Neural cell (in vitro differentiated cells): ENCODE results near the gene DUSP7. TPM values are rescaled to one million over a fixed set of nuclear protein-coding genes. Genes with fewer than 3 reads are reported as not detected.

Experiments used
- H2AFZ ChIP-seq: fragments of 200-600, 300-800 bp; sonication (generic), shearing (Covaris generic); 2 replicates; pipeline ENCODE4 v1.6.0; 2014; ENCODE audit warnings: low read depth, mild to moderate bottlenecking, antibody characterized with exemption, low read length, moderate library complexity
- H3F3A ChIP-seq: fragments of 200-600 bp; shearing (Covaris generic); 2 replicates; pipeline ENCODE4 v1.6.1; 2016; ENCODE audit warnings: mild to moderate bottlenecking, moderate library complexity, mixed read lengths, antibody characterized with exemption, low read length; ENCODE audit not compliant: insufficient read depth, poor library complexity, severe bottlenecking
- H3K27ac ChIP-seq: fragments of 200-600, 300-800 bp; sonication (generic), shearing (Covaris generic); 2 replicates; pipeline ENCODE4 v1.5.1; 2014; ENCODE audit warnings: mild to moderate bottlenecking, low read length, moderate library complexity
- H3K27me3 ChIP-seq: fragments of 300-800, 200-600 bp; sonication (generic), shearing (Covaris generic); 2 replicates; pipeline ENCODE4 v1.6.0; 2014; ENCODE audit warnings: mild to moderate bottlenecking, low read depth, low read length, moderate library complexity; ENCODE audit not compliant: insufficient read depth
- H3K36me3 ChIP-seq: fragments of 300-800, 200-600 bp; sonication (generic), shearing (Covaris generic); 2 replicates; pipeline ENCODE4 v1.5.1; 2014; ENCODE audit warnings: mild to moderate bottlenecking, antibody characterized with exemption, low read length, moderate library complexity; ENCODE audit not compliant: insufficient read depth
- H3K4me2 ChIP-seq: fragments of 300-800, 200-600 bp; sonication (generic), shearing (Covaris generic); 2 replicates; pipeline ENCODE4 v1.6.0; 2014; ENCODE audit warnings: mild to moderate bottlenecking, low read length
- H3K4me3 ChIP-seq: fragments of 300-800, 200-600 bp; sonication (generic), shearing (Covaris generic); 2 replicates; pipeline ENCODE4 v1.5.1; 2014; ENCODE audit warnings: mild to moderate bottlenecking, low read length, moderate library complexity
- H3K79me2 ChIP-seq: fragments of 200-600 bp; shearing (Covaris generic); replicated peaks from 2 replicates; pipeline ENCODE4 v1.6.0; 2014; ENCODE audit warnings: mild to moderate bottlenecking, low read length, moderate library complexity; ENCODE audit not compliant: insufficient read depth
- H3K9ac ChIP-seq: fragments of 300-800, 200-600 bp; sonication (generic), shearing (Covaris generic); 2 replicates; pipeline ENCODE4 v1.6.1; 2016; ENCODE audit warnings: mild to moderate bottlenecking, low read length, mixed read lengths
- H3K9me2 ChIP-seq: fragments of 200-600 bp; shearing (Covaris generic); 2 replicates; pipeline ENCODE4 v1.6.1; 2016; ENCODE audit warnings: mild to moderate bottlenecking, low read length, mixed read lengths; ENCODE audit not compliant: insufficient read depth
- H3K9me3 ChIP-seq: fragments of 200-600, 300-800 bp; sonication (generic), shearing (Covaris generic); 2 replicates; pipeline ENCODE4 v1.6.1; 2016; ENCODE audit warnings: mild to moderate bottlenecking, mixed run types, low read length, moderate library complexity, mixed read lengths
- H4K20me1 ChIP-seq: fragments of 200-600 bp; shearing (Covaris generic); 2 replicates; pipeline ENCODE4 v1.6.1; 2016; ENCODE audit warnings: mild to moderate bottlenecking, mixed run types; ENCODE audit not compliant: insufficient read depth
- EP300 ChIP-seq: fragments of 450-650 bp; conservative IDR thresholded peaks from 2 replicates; pipeline ENCODE4 v1.6.1; 2014; ENCODE audit warnings: antibody characterized with exemption, mild to moderate bottlenecking, moderate library complexity; ENCODE audit not compliant: poor library complexity, severe bottlenecking
- EZH2 ChIP-seq: fragments of 200-600, 300-800 bp; shearing (Covaris generic), sonication (generic); IDR thresholded peaks from 2 replicates; pipeline ENCODE4 v1.6.1; 2014; ENCODE audit warnings: antibody characterized with exemption, low read length, borderline replicate concordance, mild to moderate bottlenecking; ENCODE audit not compliant: insufficient read depth, poor library complexity, severe bottlenecking
- MXI1 ChIP-seq: fragments of 450-650 bp; conservative IDR thresholded peaks from 2 replicates; pipeline ENCODE4 v1.6.1; 2014; ENCODE audit warnings: antibody characterized with exemption, mild to moderate bottlenecking; ENCODE audit not compliant: poor library complexity, severe bottlenecking
- POLR2AphosphoS5 ChIP-seq: IDR thresholded peaks from 2 replicates; pipeline ENCODE4 v1.6.1; 2012
- RAD21 ChIP-seq: fragments of 450-650 bp; conservative IDR thresholded peaks from 2 replicates; pipeline ENCODE4 v1.6.1; 2014; ENCODE audit warnings: antibody characterized with exemption, mild to moderate bottlenecking, moderate library complexity
- REST ChIP-seq: IDR thresholded peaks from 2 replicates; pipeline ENCODE4 v1.6.1; 2012; ENCODE audit warnings: borderline replicate concordance
- SMC3 ChIP-seq: fragments of 450-650 bp; conservative IDR thresholded peaks from 2 replicates; pipeline ENCODE4 v1.6.1; 2014; ENCODE audit warnings: antibody characterized with exemption, mild to moderate bottlenecking, moderate library complexity; ENCODE audit not compliant: poor library complexity
- TAF1 ChIP-seq: IDR thresholded peaks from 2 replicates; pipeline ENCODE4 v1.6.1; 2012; ENCODE audit warnings: low read depth
- polyA plus RNA-seq: library from polyadenylated mRNA; depleted of rRNA; stranded (reverse); fragments of >200 nt; gene quantifications from 2 replicates; pipeline ENCODE4 v1.2.3, GENCODE V29; 2014
- TF ChIP-seq, protein P1 (sequence below): fragments of 450-650 bp; IDR thresholded peaks from 2 replicates; pipeline ENCODE4 v1.5.1; 2014; ENCODE audit warnings: antibody characterized with exemption, mild to moderate bottlenecking, moderate library complexity; ENCODE audit not compliant: poor library complexity, severe bottlenecking

DUSP7 gene
- polyA plus RNA-seq, 1 donor from 2014 or later: 8.5 TPM

- Histone ChIP-seq H3K9me3 (no peaks in the 10 kb centered on the region), H3K9ac (no peak overlapping the region), H3K4me2 (no peak overlapping the region), H4K20me1 (no peaks in the 10 kb centered on the region), H3F3A (no peaks in the 10 kb centered on the region), H3K4me3 (no peak overlapping the region), H3K79me2 (peaks cover 9% of the 10 kb centered on the region), H3K27ac (no peak overlapping the region), H2AFZ (no peak overlapping the region), H3K36me3 (no peaks in the 10 kb centered on the region), H3K27me3 (no peaks in the 10 kb centered on the region), H3K9me2 (no peaks in the 10 kb centered on the region)
- TF ChIP-seq TAF1: no peak
- TF ChIP-seq MXI1: no peak
- no peak for TF ChIP-seq POLR2AphosphoS5
- TF ChIP-seq REST: no peak
- TF ChIP-seq RAD21: no peak
- no peak for TF ChIP-seq SMC3
- TF ChIP-seq EP300: no peak
- TF ChIP-seq EZH2: no peak
- TF ChIP-seq, protein P1, sequence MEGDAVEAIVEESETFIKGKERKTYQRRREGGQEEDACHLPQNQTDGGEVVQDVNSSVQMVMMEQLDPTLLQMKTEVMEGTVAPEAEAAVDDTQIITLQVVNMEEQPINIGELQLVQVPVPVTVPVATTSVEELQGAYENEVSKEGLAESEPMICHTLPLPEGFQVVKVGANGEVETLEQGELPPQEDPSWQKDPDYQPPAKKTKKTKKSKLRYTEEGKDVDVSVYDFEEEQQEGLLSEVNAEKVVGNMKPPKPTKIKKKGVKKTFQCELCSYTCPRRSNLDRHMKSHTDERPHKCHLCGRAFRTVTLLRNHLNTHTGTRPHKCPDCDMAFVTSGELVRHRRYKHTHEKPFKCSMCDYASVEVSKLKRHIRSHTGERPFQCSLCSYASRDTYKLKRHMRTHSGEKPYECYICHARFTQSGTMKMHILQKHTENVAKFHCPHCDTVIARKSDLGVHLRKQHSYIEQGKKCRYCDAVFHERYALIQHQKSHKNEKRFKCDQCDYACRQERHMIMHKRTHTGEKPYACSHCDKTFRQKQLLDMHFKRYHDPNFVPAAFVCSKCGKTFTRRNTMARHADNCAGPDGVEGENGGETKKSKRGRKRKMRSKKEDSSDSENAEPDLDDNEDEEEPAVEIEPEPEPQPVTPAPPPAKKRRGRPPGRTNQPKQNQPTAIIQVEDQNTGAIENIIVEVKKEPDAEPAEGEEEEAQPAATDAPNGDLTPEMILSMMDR: no peak
Observed at GRCh38 chr3:52051444-52051843, 4.9 kb downstream of the DUSP7 start.

- Histone ChIP-seq H3K79me2 (peaks cover 7% of the 10 kb centered on the region), H3K4me3 (no peak overlapping the region), H3K27ac (no peak overlapping the region)
Observed at GRCh38 chr3:52050571-52050970, 5.8 kb downstream of the DUSP7 start.

More at GRCh38 chr3:52050571-52050970, 5.8 kb downstream of the DUSP7 start:
- no peak overlapping the region for H3K4me2 ChIP-seq
- TF ChIP-seq TAF1 (no peak), RAD21 (no peak), EP300 (no peak), EZH2 (no peak), REST (no peak), MXI1 (no peak), SMC3 (no peak)
- TF ChIP-seq, protein P1: no peak
- H3K9me2 ChIP-seq: no peaks in the 10 kb centered on the region
- no peaks in the 10 kb centered on the region for H4K20me1 ChIP-seq
- no peak overlapping the region for H3K9ac ChIP-seq
- no peaks in the 10 kb centered on the region for H3K9me3 ChIP-seq
- no peak overlapping the region for H2AFZ ChIP-seq
- no peaks in the 10 kb centered on the region for H3K27me3 ChIP-seq
- H3K36me3 ChIP-seq: no peaks in the 10 kb centered on the region
- H3F3A ChIP-seq: no peaks in the 10 kb centered on the region
